GM19023 (cell line): ENCODE results near the gene CLDN15.
"Not testable (repeated sequence)": the region's sequence is repeated elsewhere in the genome, so short reads cannot be mapped to it uniquely, and the experiment has no call there.

ENCODE experiments used
- ATAC-seq: cut with Tn5 transposase; IDR thresholded peaks from one replicate; pipeline ENCODE4 v1.9.1; 2021; ENCODE audit warnings: mild to moderate bottlenecking, moderate library complexity; ENCODE audit not compliant: unreplicated experiment

Gene CLDN15

DNA sequence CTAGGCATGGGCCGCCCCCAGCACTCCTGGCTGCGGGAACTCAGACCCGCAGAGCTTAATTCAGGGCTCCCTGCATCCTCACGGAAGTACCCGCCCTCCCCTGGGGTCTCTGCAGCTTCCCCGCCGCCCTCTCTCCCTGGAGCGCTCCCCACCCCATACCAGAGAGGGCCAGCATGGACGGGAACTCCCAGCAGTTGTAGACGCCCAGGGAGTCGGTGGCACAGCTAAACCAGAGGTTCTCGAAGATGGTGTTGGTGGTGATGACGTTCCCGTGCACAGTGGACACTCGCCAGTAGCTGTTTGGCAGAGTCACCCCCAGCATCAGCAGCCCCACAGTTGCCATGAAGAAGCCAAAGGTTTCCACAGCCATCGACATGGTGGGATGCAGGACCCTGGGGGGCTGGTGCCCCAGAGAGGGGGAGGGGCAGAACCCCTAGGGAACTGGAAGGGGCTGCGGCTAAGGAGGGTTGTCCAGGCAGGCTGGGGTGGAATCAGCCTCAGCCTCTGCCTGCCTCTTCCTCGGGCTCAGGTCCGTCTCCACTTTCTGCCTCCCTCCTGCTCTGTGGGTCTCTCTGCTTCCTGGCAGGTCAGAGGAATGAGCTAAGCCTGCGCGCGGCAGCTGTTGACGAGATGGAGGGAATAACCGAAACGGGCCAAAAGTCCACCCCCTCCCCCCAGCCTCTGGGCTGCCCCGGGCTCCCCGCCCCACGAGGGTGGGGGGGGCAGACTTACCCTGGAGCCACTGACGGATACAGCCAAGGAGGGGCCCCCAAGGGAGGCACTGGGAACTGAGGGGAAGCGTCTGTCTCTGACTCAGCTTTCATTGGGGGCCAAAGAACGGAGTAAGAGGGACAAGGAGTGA lies at the start of gene CLDN15:
Gene CLDN15 (minus strand): TSS at position 597 of the 862 bp plus-strand sequence. CDS start 221 bp downstream, at position 376.
- ATAC-seq = no peak

GRCh38 chr7:101287032-101287431 lies 49.4 kb upstream of the CLDN15 start:
- ATAC-seq = no peak

DNA sequence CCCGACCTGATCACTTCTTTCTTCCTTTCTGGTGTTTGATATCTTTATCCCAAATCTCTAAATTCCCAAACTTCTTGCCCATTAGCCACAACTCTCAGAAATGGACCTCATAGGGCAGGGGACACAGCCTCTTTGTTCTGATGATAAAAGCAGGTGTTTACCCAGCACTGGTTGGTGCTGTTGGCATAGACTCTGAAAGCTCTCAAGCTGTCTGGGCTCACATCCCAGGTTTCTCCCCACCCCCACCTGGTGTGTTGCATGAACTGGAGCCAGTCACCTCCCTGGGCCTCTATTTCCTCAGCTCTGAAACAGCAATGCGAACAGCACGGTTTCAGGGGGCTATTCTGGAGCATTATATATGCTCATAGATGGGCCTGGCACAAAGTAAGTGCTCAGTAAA lies 48.3 kb upstream of the CLDN15 start:
- not testable (repeated sequence) for ATAC-seq

- no peak for ATAC-seq
Measured at GRCh38 chr7:101285171-101285570, 47.6 kb upstream of the CLDN15 start.

DNA sequence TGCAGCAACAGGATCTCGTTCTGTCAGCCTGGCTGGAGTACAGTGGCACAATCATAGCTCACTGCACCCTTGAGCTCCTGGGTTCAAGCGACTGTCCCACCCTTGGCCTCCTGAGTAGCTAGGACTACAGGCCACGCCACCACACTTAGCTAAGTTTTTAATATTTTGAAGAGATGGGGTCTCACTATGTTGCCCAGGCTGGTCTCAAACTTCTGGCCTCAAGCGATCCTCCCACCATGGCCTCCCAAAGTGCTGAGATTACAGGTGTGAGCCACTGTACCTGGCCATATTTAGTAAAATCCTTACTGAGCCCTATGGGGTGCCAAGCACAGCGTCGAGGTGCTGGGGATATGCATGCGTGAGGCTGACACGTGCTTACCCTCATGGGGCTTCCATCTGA lies 43.3 kb upstream of the CLDN15 start:
- ATAC-seq = not testable (repeated sequence)

DNA sequence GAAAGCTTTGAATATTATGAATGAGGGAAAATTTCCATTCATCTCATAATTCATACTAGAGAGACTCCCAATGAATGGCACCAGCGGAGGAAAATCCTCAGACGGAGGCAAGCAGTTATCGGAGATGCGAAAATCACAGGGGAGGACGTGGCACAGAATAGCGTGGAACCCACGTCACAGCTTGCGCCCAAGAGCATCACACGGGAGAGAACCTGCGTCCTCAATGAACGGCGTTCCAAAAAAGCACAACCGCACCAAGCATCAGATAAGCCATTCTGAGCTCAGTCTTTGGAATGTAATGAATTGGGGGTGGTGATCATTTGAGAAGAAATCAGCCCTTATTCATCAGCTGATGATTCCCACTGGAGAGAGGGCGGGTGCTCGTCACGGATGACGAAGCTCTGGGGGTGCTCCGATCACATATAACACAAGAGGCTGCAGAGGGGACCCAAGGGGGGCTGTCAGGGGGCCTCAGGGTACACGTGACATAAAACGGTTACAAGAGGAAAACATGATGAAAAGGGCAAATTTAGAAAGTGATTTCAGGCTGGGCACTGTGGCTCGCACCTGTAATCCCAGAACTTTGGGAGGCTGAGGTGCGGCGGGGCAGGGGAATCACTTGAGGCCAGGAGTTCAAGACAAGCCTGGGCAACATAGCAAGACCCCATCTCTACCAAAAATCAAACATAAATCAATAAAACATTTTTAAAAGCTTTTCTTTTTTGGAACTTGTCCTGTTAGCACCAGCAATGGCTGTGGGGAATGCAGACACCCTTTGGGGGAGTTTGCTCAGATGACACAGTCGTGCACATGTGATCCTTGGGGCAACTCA lies 41.1 kb upstream of the CLDN15 start:
- no peak for ATAC-seq

DNA sequence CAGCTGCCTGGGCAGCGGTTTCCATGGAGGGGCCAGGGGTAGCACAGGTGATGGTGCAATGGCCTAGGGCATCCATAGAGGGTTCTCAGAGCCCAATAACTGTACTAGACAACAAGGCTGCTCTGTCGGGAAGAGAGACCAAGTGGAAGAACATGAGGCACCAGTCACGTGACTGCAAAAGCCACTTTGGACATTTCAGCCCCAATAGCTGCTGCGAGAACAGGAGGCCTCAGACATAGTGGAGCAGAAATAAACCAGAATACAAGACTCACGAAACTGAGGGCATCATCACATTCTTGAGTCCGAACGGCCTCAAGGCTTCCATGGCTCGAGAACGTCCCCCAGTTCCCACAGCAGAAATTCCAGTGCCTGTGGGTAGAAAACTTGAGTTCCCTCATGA lies 39.6 kb upstream of the CLDN15 start:
- ATAC-seq = no peak

GRCh38 chr7:101273206-101273605 lies 35.6 kb upstream of the CLDN15 start:
- no peak for ATAC-seq

- ATAC-seq = no peak
Measured at GRCh38 chr7:101271021-101271420, 33.4 kb upstream of the CLDN15 start.

- no peak for ATAC-seq
Measured at GRCh38 chr7:101269664-101270063, 32.1 kb upstream of the CLDN15 start.

DNA sequence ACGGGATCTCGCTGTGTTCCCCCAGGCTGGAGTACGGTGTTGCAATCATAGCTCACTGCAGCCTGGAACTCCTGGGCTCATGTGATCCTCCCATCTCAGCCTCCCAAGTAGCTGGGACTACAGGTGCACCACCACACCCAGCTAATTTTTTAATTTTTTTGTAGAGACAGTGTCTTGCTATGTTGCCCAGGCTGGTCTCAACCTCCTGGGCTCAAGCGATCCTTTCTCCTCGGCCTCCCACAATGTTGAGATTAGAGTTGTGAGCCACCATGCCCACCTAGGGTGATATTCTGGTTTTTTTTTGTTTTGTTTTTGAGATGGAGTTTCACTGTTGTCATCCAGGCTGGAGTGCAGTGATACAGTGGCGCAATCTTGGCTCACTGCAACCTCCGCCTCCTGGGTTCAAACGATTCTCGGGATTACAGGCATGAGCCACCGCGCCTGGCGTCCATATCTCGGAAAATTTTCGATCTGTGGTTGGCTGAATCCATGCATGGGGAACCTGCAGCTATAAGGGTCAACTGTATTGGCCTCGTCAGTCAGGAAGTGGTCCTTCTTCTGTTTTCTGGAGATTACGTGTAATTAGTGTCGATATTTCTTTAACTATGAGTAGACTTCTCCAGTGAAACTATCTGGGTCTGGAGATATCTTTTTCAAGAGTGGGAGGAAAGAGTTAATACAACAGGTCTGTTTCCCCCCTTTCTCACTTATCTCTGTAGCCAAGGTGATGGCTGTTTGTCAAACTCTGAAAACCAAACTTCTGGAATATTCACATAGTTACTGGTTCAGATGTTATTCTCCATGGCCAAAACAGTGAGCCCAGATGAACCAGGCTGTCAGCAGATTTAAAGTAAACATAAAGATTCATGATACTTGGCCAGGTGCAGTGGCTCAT lies 28.3 kb upstream of the CLDN15 start:
- no peak for ATAC-seq

DNA sequence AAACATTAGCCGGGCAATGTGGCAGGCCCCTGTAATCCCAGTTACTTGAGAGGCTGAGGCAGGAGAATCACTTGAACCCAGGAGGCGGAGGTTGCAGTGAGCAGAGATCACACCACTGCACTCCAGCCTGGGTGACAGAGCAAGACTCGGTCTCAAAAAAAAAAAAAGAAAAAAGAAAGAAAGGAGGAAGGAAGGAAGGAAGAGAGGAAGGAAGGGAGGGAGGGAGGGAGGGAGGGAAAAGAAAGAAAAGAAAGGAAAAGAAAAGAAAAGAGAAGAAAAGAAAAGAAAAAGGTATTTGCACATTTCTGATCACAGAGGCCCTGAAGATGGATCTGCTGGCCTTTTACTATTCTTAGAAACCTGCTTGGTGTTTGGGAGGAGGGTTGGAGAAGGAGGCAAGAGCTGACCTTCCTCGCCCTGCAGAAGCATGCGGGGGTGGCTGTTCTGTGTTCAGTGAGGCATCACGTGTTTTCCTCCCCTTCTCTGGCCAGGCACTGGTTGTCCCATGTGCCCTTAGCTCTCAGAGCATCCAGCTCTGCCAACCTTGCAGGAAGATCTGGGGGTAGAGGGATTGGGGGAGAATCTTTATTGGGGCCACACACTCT lies 26.6 kb upstream of the CLDN15 start:
- not testable (repeated sequence) for ATAC-seq

DNA sequence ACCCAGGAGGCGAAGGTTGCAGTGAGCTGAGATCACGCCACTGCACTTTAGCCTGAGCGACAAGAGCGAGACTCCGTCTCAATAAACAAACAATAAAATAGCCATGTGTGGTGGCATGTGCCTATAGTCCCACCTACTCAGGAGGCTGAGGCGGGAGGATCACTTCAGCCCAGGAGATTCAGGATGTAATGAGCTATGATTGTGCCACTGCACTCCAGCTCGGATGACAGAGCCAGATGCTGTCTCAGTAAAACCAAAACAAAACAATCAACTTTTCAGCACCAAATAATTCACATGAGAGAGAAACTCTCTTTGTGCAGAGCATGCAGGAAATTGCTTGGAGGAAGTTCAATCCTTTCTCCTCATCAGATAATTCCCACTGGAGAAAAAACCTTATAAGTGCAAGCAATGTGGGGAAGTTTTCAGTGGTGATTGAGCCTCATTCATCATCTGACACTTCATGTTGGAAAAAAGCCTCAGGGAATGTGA lies 20.7 kb upstream of the CLDN15 start:
- ATAC-seq = no peak

- no peak for ATAC-seq
Measured at GRCh38 chr7:101255796-101256195, 18.2 kb upstream of the CLDN15 start.

- not testable (repeated sequence) for ATAC-seq
Measured at GRCh38 chr7:101253199-101253598, 15.6 kb upstream of the CLDN15 start.

DNA sequence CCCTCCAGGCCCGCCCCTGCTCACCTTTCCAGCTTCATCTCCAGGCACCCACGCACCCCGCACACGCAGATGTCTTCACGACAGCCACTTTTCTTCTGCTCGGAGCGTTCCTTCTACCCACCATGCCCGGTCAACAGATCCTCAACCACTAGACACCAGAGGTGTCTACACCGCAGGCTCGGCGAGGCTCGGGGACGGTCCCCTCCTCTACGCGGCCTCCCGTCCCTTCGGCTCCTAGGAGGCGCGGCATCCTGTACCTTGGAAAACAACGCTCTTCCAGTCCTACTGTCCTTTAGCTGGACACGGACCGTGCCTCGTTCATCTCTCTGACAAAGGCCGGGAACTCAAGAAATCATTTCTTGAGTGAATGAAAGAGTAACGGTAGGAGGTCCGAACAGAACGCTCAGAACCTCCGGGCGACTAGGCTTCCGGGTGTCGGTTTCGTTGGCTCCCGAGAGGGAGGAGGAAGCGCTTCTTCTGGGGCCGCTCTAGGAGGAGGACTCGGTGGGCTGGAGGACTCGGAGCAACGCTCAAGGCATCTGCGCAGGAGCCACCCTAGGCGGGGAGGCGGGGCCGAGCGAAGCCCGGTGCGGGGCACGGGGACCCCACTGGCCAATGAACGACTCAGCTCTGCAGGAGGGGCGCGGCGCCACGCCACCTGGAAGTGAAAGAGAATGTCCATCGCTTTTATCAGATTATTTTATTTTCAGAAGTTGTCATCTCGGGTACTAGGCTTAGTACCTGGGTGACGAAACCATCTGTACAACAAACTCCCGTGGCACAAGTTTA lies 14.5 kb upstream of the CLDN15 start:
- peak; percentile 93 for ATAC-seq

- ATAC-seq = no peak
Measured at GRCh38 chr7:101250324-101250723, 12.7 kb upstream of the CLDN15 start.

GRCh38 chr7:101248276-101248675 lies 10.7 kb upstream of the CLDN15 start:
- no peak for ATAC-seq

DNA sequence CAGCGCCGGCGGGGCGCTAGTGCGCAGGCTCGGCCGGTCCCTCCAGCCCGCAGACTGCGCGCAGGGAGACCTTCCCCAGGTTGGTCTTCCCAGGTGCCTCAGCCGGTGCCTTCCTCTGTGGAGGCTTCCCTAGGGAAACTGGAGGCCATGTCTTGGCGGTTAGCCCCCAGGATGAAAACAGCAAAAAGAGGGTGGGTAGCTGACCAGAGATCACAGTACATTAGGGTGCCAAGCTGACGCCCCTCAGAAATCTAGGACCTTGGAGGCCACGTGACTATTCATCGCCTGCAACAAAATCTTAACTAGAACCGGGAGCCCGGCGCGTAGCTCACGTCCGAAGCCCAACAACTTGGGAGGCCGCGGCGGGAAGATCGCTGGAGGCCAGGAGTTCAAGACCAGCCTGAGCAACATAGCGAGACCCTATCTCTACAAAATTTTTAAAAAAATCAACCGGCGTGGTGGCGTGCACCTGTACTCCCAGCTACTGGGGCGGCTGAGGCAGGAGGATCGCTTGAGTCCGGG lies 7.6 kb upstream of the CLDN15 start:
- ATAC-seq = no peak
